GM12878 (cell line): ENCODE data around the gene SSBP4. TPM values are rescaled to one million over a fixed set of nuclear protein-coding genes. Genes with fewer than 3 reads are reported as not detected.

ENCODE experiments used
- ATAC-seq: fragments of 200-7000 bp; cut with Tn5 transposase; 3 replicates; pipeline ENCODE4 v1.9.1; 2020; ENCODE audit warnings: mild to moderate bottlenecking, moderate library complexity
- BruUV-seq: library from RNA; stranded (reverse); fragments of 400-500 nt; replicated peaks from 2 replicates; lab custom pipeline; 2021; lab: Mats Ljungman, UMichigan
- CTCF ChIA-PET: fragments of 300-600 bp; sonication (Branson Sonifier 250); formaldehyde crosslinking; extraction: SDS; loops from one replicate; lab custom pipeline; 2021; ENCODE audit warnings: inconsistent platforms; lab: Yijun Ruan, JAX
- POLR2A ChIA-PET: fragments of 350-600 bp; formaldehyde crosslinking; extraction: SDS; loops from one replicate; lab custom pipeline; 2021; ENCODE audit warnings: inconsistent platforms; lab: Charles Lee
- RAD21 ChIA-PET: fragments of 300-600 bp; sonication (Branson Sonifier 250); formaldehyde crosslinking; loops from one replicate; lab custom pipeline; 2023; ENCODE audit warnings: antibody characterized with exemption; ENCODE audit not compliant: unreplicated experiment; lab: Charles Lee
- SMC1A ChIA-PET: fragments of 300-600 bp; sonication (Branson Sonifier 250); formaldehyde crosslinking; loops from one replicate; lab custom pipeline; 2023; ENCODE audit not compliant: unreplicated experiment, uncharacterized antibody; lab: Charles Lee
- DNase-seq: peaks from one replicate; pipeline ENCODE4 v3.0.0-alpha.2; 2011; ENCODE audit warnings: low read depth, low spot score
- FAIRE-seq: peaks from 3 replicates; lab custom pipeline; 2011; peaks lifted over from hg19 to GRCh38; lab: Jason Lieb, UNC
- H2AFZ ChIP-seq: 2 replicates; pipeline ENCODE4 v1.6.0; 2011; ENCODE audit warnings: low read depth, low read length, control low read depth; ENCODE audit not compliant: control insufficient read depth
- H3K27ac ChIP-seq: 2 replicates; pipeline ENCODE4 v1.5.1; 2011; ENCODE audit warnings: control low read depth; ENCODE audit not compliant: control insufficient read depth, insufficient read depth
- H3K27me3 ChIP-seq, 2 experiments: replicated peaks in 1 of 2; 2 replicates each; pipeline versions ENCODE4 v1.6.0 to v1.6.1; 2011; ENCODE audit warnings: low read length in 1 of 2; ENCODE audit not compliant: control insufficient read depth in 2 of 2, insufficient read depth in 2 of 2
- H3K36me3 ChIP-seq, 2 experiments: 2 replicates each; pipeline ENCODE4 v1.5.1; 2011; ENCODE audit warnings: low read length in 1 of 2; ENCODE audit not compliant: control insufficient read depth in 2 of 2, insufficient read depth in 2 of 2
- H3K4me1 ChIP-seq: 2 replicates; pipeline ENCODE4 v1.6.1; 2011; ENCODE audit warnings: mild to moderate bottlenecking, low read length, moderate library complexity, mixed read lengths; ENCODE audit not compliant: control insufficient read depth, insufficient read depth
- H3K4me2 ChIP-seq: 2 replicates; pipeline ENCODE4 v1.6.0; 2011; ENCODE audit warnings: control low read depth; ENCODE audit not compliant: control insufficient read depth, insufficient read depth
- H3K4me3 ChIP-seq: fragments of 200-600 bp; sonication (generic); 2 replicates; pipeline ENCODE4 v1.5.1; 2016
- H3K79me2 ChIP-seq: 2 replicates; pipeline ENCODE4 v1.6.0; 2011; ENCODE audit warnings: low read length; ENCODE audit not compliant: control insufficient read depth, insufficient read depth
- H3K9ac ChIP-seq: 2 replicates; pipeline ENCODE4 v1.8.0; 2011; ENCODE audit warnings: low read length, control low read depth, mixed read lengths; ENCODE audit not compliant: control insufficient read depth, insufficient read depth
- H3K9me3 ChIP-seq: replicated peaks from 3 replicates; pipeline ENCODE4 v1.5.1; 2011; ENCODE audit warnings: mild to moderate bottlenecking, low read length; ENCODE audit not compliant: control insufficient read depth, insufficient read depth
- H4K20me1 ChIP-seq: 2 replicates; pipeline ENCODE4 v1.6.0; 2011; ENCODE audit not compliant: control insufficient read depth, insufficient read depth
- ASH2L ChIP-seq: fragments of 300-600, 200-600 bp; sonication (generic); IDR thresholded peaks from 2 replicates; pipeline ENCODE4 v1.6.1; 2017; ENCODE audit warnings: low read depth, mild to moderate bottlenecking, borderline replicate concordance
- BHLHE40 ChIP-seq, 2 experiments: fragments of 450-650 bp in 1 of 2; IDR thresholded peaks; 2 replicates each; pipeline ENCODE4 v1.6.1; 2011 to 2017; ENCODE audit warnings: low read depth in 2 of 2, borderline replicate concordance in 1 of 2, improper control_type of control experiment in 1 of 2, low read length in 1 of 2, mild to moderate bottlenecking in 1 of 2
- BMI1 ChIP-seq: fragments of 450-650 bp; IDR thresholded peaks from 2 replicates; pipeline ENCODE4 v1.6.1; 2016; ENCODE audit warnings: mild to moderate bottlenecking, moderate library complexity, borderline replicate concordance
- CHD4 ChIP-seq: fragments of 200-600 bp; sonication (generic); IDR thresholded peaks from 2 replicates; pipeline ENCODE4 v1.6.1; 2016; ENCODE audit warnings: mild to moderate bottlenecking
- EGR1 ChIP-seq, 2 experiments: IDR thresholded peaks; 1 replicate in 1 of 2; 2 replicates in 1 of 2; pipeline ENCODE4 v1.6.1; 2011 to 2012; ENCODE audit warnings: low read depth in 2 of 2, low read length in 2 of 2, borderline replicate concordance in 1 of 2, mild to moderate bottlenecking in 1 of 2, moderate library complexity in 1 of 2
- EZH2 ChIP-seq: IDR thresholded peaks from 2 replicates; pipeline ENCODE4 v1.6.1; 2012; ENCODE audit warnings: low read depth, mild to moderate bottlenecking, control low read depth, inconsistent platforms, low read length, borderline replicate concordance; ENCODE audit not compliant: control insufficient read depth
- MEF2A ChIP-seq: IDR thresholded peaks from 2 replicates; pipeline ENCODE4 v1.6.1; 2011; ENCODE audit warnings: low read depth, mild to moderate bottlenecking, low read length, moderate library complexity; ENCODE audit not compliant: insufficient read depth
- MEF2B ChIP-seq: fragments of 450-650 bp; IDR thresholded peaks from 2 replicates; pipeline ENCODE4 v1.6.1; 2018; ENCODE audit warnings: mild to moderate bottlenecking, moderate library complexity; ENCODE audit not compliant: partially characterized antibody, poor library complexity, severe bottlenecking
- NR2C1 ChIP-seq: fragments of 450-650 bp; IDR thresholded peaks from 2 replicates; pipeline ENCODE4 v1.6.1; 2017; ENCODE audit warnings: antibody characterized with exemption, mild to moderate bottlenecking, moderate library complexity
- RAD21 ChIP-seq: IDR thresholded peaks from 2 replicates; pipeline ENCODE4 v1.6.1; 2011; ENCODE audit warnings: mild to moderate bottlenecking, low read depth, low read length, moderate library complexity; ENCODE audit not compliant: insufficient read depth
- RBBP5 ChIP-seq: fragments of 200-600 bp; sonication (generic); conservative IDR thresholded peaks from 2 replicates; pipeline ENCODE4 v1.6.1; 2016
- RELA ChIP-seq: fragments of 450-650 bp; IDR thresholded peaks from 2 replicates; pipeline ENCODE4 v1.8.0; 2014; ENCODE audit warnings: borderline replicate concordance; ENCODE audit not compliant: partially characterized antibody
- RFX5 ChIP-seq: IDR thresholded peaks from 2 replicates; pipeline ENCODE4 v1.6.1; 2011; ENCODE audit warnings: low read depth, low read length, improper control_type of control experiment
- SKIL ChIP-seq: fragments of 450-650 bp; IDR thresholded peaks from 2 replicates; pipeline ENCODE4 v1.6.1; 2017; ENCODE audit warnings: mild to moderate bottlenecking, low read depth, inconsistent platforms; ENCODE audit not compliant: poor library complexity, severe bottlenecking
- SMAD5 ChIP-seq: IDR thresholded peaks from 2 replicates; pipeline ENCODE4 v1.6.1; 2016; ENCODE audit warnings: antibody characterized with exemption, low read depth
- SMC3 ChIP-seq: IDR thresholded peaks from 2 replicates; pipeline ENCODE4 v1.6.1; 2011; ENCODE audit warnings: low read length, improper control_type of control experiment, borderline replicate concordance
- STAT1 ChIP-seq: fragments of 450-650 bp; conservative IDR thresholded peaks from 2 replicates; pipeline ENCODE4 v1.6.1; 2014; ENCODE audit warnings: antibody characterized with exemption, mild to moderate bottlenecking
- TCF12 ChIP-seq: IDR thresholded peaks from 2 replicates; pipeline ENCODE4 v1.6.1; 2011; ENCODE audit warnings: low read depth, mild to moderate bottlenecking, low read length
- TCF3 ChIP-seq: IDR thresholded peaks from 2 replicates; pipeline ENCODE4 v1.6.1; 2012; ENCODE audit warnings: low read depth, mild to moderate bottlenecking, low read length, borderline replicate concordance; ENCODE audit not compliant: insufficient read depth
- YY1 ChIP-seq: IDR thresholded peaks from 2 replicates; pipeline ENCODE4 v1.6.1; 2011; ENCODE audit warnings: low read depth, mild to moderate bottlenecking, low read length
- ZNF274 ChIP-seq: IDR thresholded peaks from one replicate; pipeline ENCODE4 v1.8.0; 2011; ENCODE audit not compliant: insufficient read length, insufficient read depth
- ZNF384 ChIP-seq: IDR thresholded peaks from 2 replicates; pipeline ENCODE4 v1.6.1; 2012; ENCODE audit warnings: low read depth, mild to moderate bottlenecking, low read length, improper control_type of control experiment, borderline replicate concordance
- ZSCAN29 ChIP-seq: fragments of 450-650 bp; IDR thresholded peaks from 2 replicates; pipeline ENCODE4 v1.6.1; 2017; ENCODE audit warnings: mild to moderate bottlenecking, moderate library complexity
- ZZZ3 ChIP-seq: IDR thresholded peaks from 2 replicates; pipeline ENCODE4 v1.6.1; 2011; ENCODE audit warnings: low read depth; ENCODE audit not compliant: control insufficient read depth, insufficient read length
- WGBS: methylation state at CpG from one replicate; pipeline ENCODE4 v1.1.6; 2016; ENCODE audit warnings: low lambda C conversion rate; ENCODE audit not compliant: insufficient replicate concordance, insufficient coverage; ENCODE audit errors: missing lambda C conversion rate; 5-methylcytosine and 5-hydroxymethylcytosine counted together
- in situ Hi-C: fragments of 300-500 bp; cut with MboI; formaldehyde crosslinking; loops from 9 replicates; pipeline ENCODE4 v1.14.3; 2018; ENCODE audit warnings: mixed read lengths
- intact Hi-C: fragments of 100-400 bp; cut with micrococcal nuclease; formaldehyde crosslinking; loops from one replicate; pipeline ENCODE4 v1.14.2; 2022; ENCODE audit not compliant: unreplicated experiment
- polyA plus RNA-seq, 11 experiments: library from polyadenylated mRNA; depleted of rRNA in 4 of 11; unstranded in 6 of 11; stranded (reverse) in 5 of 11; fragments of >200 nt; fragmentation: Nextera tagmentation in 4 of 11; fragmentation: Illumina TruSeq in 1 of 11; extraction: Ambion mirVana in 4 of 11; extraction: Trizol in 1 of 11; gene quantifications; 1 replicate in 1 of 11; 2 replicates in 10 of 11; pipeline versions ENCODE4 v1.2.1 to v1.2.3, GENCODE V29; 2011 to 2016; ENCODE audit warnings: inconsistent platforms in 2 of 11, missing spikeins in 2 of 11, low read depth in 1 of 11
- total RNA-seq, 4 experiments: library from RNA; depleted of rRNA in 3 of 4; stranded (reverse); fragments of >200 nt in 3 of 4; fragmentation: Illumina TruSeq in 1 of 4; extraction: Trizol in 1 of 4; gene quantifications; 2 replicates each; pipeline versions ENCODE4 v1.2.1 to v1.2.3, GENCODE V29; 2013 to 2021

The SSBP4 gene
- total and polyA plus RNA-seq, 10 of the 15 experiments (the other 5 are each of a cell fraction or from before 2014, with no cell fraction given): 0.37 to 150 (median 38.9) TPM

DNA sequence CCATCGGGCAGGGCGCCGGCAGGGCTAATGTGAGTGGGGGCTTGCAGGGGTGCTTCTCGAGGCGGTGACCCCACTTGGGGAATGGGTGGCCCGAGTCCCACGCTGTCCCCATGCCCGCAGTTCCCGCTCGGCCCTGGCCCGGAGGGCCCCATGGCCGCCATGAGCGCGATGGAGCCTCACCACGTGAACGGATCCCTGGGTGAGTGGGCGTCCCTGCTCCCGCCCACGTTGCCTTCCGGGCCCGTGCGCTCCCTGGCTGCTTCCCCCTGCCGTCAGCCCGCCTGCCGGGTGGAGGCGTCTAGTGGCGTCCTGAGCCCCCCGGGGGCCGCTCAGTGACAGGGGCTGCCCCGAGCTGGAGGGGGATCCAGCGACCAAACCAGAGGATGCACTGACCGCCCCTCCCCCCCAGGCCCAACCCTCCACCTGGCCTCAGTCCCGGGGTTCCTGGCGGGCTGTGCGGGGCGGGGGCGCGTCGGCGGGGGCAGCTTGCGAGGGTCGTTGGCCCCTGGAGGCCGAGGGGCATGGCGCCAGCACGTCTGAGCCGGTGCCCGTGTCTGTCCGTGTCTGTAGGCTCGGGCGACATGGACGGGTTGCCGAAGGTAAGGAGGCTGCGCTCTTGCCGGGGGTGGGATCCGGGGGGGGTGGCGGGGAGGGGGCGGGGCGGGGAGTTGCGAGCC, 14.0 kb downstream of the SSBP4 start:
- Histone ChIP-seq H3K4me2 (peak overlapping the region; percentile 97), H3K4me3 (peak overlapping the region; percentile 78), H3K9me3 (no peaks in the 10 kb centered on the region; the same call in 2 of the 3 replicates), H3K27ac (peak overlapping the region; percentile 84), H3K36me3 (peaks cover 0 to 4% of the 10 kb centered on the region in 2 experiments; a peak in 3 of 4 replicates), H3K9ac (peak overlapping the region; percentile 81), H2AFZ (peak overlapping the region; percentile 48), H3K27me3 (no peaks in the 10 kb centered on the region), H3K4me1 (peaks cover 37% of the 10 kb centered on the region), H4K20me1 (no peaks in the 10 kb centered on the region; the same call in 1 of the 2 replicates), H3K79me2 (peaks cover 8% of the 10 kb centered on the region)
- DNase-seq (no peak), ATAC-seq (peak; percentile 55), FAIRE-seq (peak; percentile 59)
- RAD21 ChIA-PET: no interaction called here
- intact Hi-C loops: no loop called here
- in situ Hi-C loops: no loop called here
- CTCF ChIA-PET: no interaction called here
- 6% methylated on average over 50 of the region's 59 CpGs for WGBS
- POLR2A ChIA-PET: interaction anchor here (0.6 to 1.4 kb wide), 3 partner anchors 15 to 155 kb away, joined by 3 read pairs; no protein-coding TSS in a partner anchor
- SMC1A ChIA-PET: no interaction called here
- no TSS peak for BruUV-seq
- TF ChIP-seq ZSCAN29 (no peak), MEF2B (peak; percentile 41), BMI1 (no peak), CHD4 (no peak), MEF2A (no peak), ZNF384 (no peak), TCF12 (no peak), RELA (peak; percentile 14), TCF3 (no peak), RAD21 (no peak), YY1 (peak; percentile 94), EGR1 (IDR thresholded peaks at IDR 0.05; ENCODE audit: borderline replicate concordance in 1 of 2, low read depth in 2 of 2, low read length in 2 of 2) (peak; percentile 92 to 99), BHLHE40 (IDR thresholded peaks at IDR 0.05; ENCODE audit: borderline replicate concordance in 1 of 2, low read depth in 2 of 2, low read length in 1 of 2) (peak; percentile 85 to 96), RFX5 (no peak), ZZZ3 (no peak), ASH2L (no peak), EZH2 (no peak), ZNF274 (no peak), STAT1 (0 out of 2 replicates have a peak, but pooled peaks have one; percentile 16), NR2C1 (no peak), SMC3 (no peak), RBBP5 (no peak), SMAD5 (peak; percentile 63; the same call in 1 of the 2 replicates), SKIL (no peak)
